BLaER1 treated with 17β-estradiol and CSF1 and Interleukin-3, amounts not matched to agents 10 nM and 100 nM (cell line): ENCODE data around the gene LHFPL2.

Experiments
- H3K27ac ChIP-seq, 11 experiments: shearing (Covaris generic); formaldehyde crosslinking; 2 replicates each; pipeline ENCODE4 v1.8.1; 2022
- H3K27me3 ChIP-seq, 11 experiments: shearing (Covaris generic); formaldehyde crosslinking; 2 replicates each; pipeline ENCODE4 v1.8.1; 2022
- H3K36me3 ChIP-seq, 11 experiments: shearing (Covaris generic); formaldehyde crosslinking; 2 replicates each; pipeline ENCODE4 v1.8.1; 2022
- H3K4me1 ChIP-seq, 10 experiments: shearing (Covaris generic); formaldehyde crosslinking; 2 replicates each; pipeline ENCODE4 v1.8.1; 2022
- H3K4me2 ChIP-seq, 11 experiments: shearing (Covaris generic); formaldehyde crosslinking; 2 replicates each; pipeline ENCODE4 v1.8.1; 2022
- H3K4me3 ChIP-seq, 10 experiments: shearing (Covaris generic); formaldehyde crosslinking; 2 replicates each; pipeline ENCODE4 v1.8.1; 2022
- H3K9ac ChIP-seq, 11 experiments: shearing (Covaris generic); formaldehyde crosslinking; 2 replicates each; pipeline ENCODE4 v1.8.1; 2022
- H3K9me3 ChIP-seq, 11 experiments: shearing (Covaris generic); formaldehyde crosslinking; replicated peaks in 1 of 11; 2 replicates each; pipeline ENCODE4 v1.8.1; 2022
- H4K20me1 ChIP-seq, 11 experiments: shearing (Covaris generic); formaldehyde crosslinking; 2 replicates each; pipeline ENCODE4 v1.8.1; 2022
- Cebpa-rat ChIP-seq, 11 experiments: shearing (Covaris generic); IDR thresholded peaks; 2 replicates each; pipeline ENCODE4 v1.8.1; 2022

Gene LHFPL2

GRCh38 chr5:78527925-78528324 is 120.6 kb downstream of the LHFPL2 start:
- Histone ChIP-seq H3K27ac (peak overlapping the region in 7 of 11 experiments; percentile 55 to 97 (median 89); a peak in 10 of 22 replicates), H3K27me3 (no peaks in the 10 kb centered on the region), H3K4me1 (peaks cover 0 to 98% (median 39%) of the 10 kb centered on the region in 10 experiments; a peak in 16 of 20 replicates), H3K9ac (peak overlapping the region in 3 of 11 experiments; percentile 77 to 82 (median 81); a peak in 7 of 22 replicates), H3K36me3 (peaks cover 0 to 28% (median 0%) of the 10 kb centered on the region in 11 experiments; a peak in 4 of 22 replicates), H3K4me2 (peak overlapping the region in 5 of 11 experiments; percentile 65 to 84 (median 82); a peak in 9 of 22 replicates), H4K20me1 (no peaks in the 10 kb centered on the region), H3K4me3 (no peak overlapping the region), H3K9me3 (no peaks in the 10 kb centered on the region)
- no peak for TF ChIP-seq Cebpa-rat (IDR thresholded peaks at IDR 0.05)

GRCh38 chr5:78527054-78527859 is 121.3 kb downstream of the LHFPL2 start:
- Histone ChIP-seq H3K36me3 (peaks cover 0 to 25% (median 0%) of the 10 kb centered on the region in 11 experiments; a peak in 4 of 22 replicates), H3K9me3 (no peaks in the 10 kb centered on the region), H3K4me2 (peak overlapping the region in 5 of 11 experiments; percentile 8 to 84 (median 82); a peak in 9 of 22 replicates), H3K27me3 (no peaks in the 10 kb centered on the region), H3K27ac (peak overlapping the region in 6 of 11 experiments; percentile 73 to 97 (median 90); a peak in 11 of 22 replicates), H3K4me1 (peaks cover 0 to 97% (median 39%) of the 10 kb centered on the region in 10 experiments; a peak in 16 of 20 replicates), H3K4me3 (no peak overlapping the region), H4K20me1 (no peaks in the 10 kb centered on the region), H3K9ac (peak overlapping the region in 4 of 11 experiments; percentile 42 to 82 (median 79); a peak in 8 of 22 replicates)
- TF ChIP-seq Cebpa-rat (IDR thresholded peaks at IDR 0.05) = no peak

GRCh38 chr5:78526049-78526525 is 122.5 kb downstream of the LHFPL2 start:
- H3K4me1 ChIP-seq = peaks cover 0 to 94% (median 37%) of the 10 kb centered on the region in 10 experiments; a peak in 16 of 20 replicates
- H3K27me3 ChIP-seq = no peaks in the 10 kb centered on the region
- no peak overlapping the region for H3K4me3 ChIP-seq
- peak overlapping the region in 3 of 11 experiments; percentile 58 to 82 (median 71); a peak in 7 of 22 replicates for H3K9ac ChIP-seq
- peak overlapping the region in 4 of 11 experiments; percentile 89 to 97 (median 92); a peak in 8 of 22 replicates for H3K27ac ChIP-seq
- no peaks in the 10 kb centered on the region for H4K20me1 ChIP-seq
- H3K36me3 ChIP-seq = peaks cover 0 to 20% (median 0%) of the 10 kb centered on the region in 11 experiments; a peak in 4 of 22 replicates
- H3K4me2 ChIP-seq = peak overlapping the region in 4 of 11 experiments; percentile 71 to 82 (median 77); a peak in 8 of 22 replicates
- no peaks in the 10 kb centered on the region for H3K9me3 ChIP-seq
- TF ChIP-seq Cebpa-rat (IDR thresholded peaks at IDR 0.05) = no peak

GRCh38 chr5:78523314-78524193 is 125.0 kb downstream of the LHFPL2 start:
- TF ChIP-seq Cebpa-rat (IDR thresholded peaks at IDR 0.05) = no peak
- Histone ChIP-seq H4K20me1 (no peaks in the 10 kb centered on the region), H3K4me2 (peak overlapping the region in 3 of 11 experiments; percentile 16 to 78 (median 56); a peak in 5 of 22 replicates), H3K4me1 (peaks cover 0 to 89% (median 14%) of the 10 kb centered on the region in 10 experiments; a peak in 13 of 20 replicates), H3K27me3 (no peaks in the 10 kb centered on the region), H3K36me3 (peaks cover 0 to 43% (median 0%) of the 10 kb centered on the region in 11 experiments; a peak in 6 of 22 replicates), H3K9ac (peak overlapping the region in 1 of 11 experiments; percentile 10; a peak in 1 of 22 replicates), H3K9me3 (no peaks in the 10 kb centered on the region), H3K4me3 (no peak overlapping the region), H3K27ac (peak overlapping the region in 3 of 11 experiments; percentile 21 to 97 (median 24); a peak in 3 of 22 replicates)

GRCh38 chr5:78522476-78523260 is 125.9 kb downstream of the LHFPL2 start:
- Histone ChIP-seq H3K27ac (no peak overlapping the region; a peak in 1 of 22 replicates), H4K20me1 (no peaks in the 10 kb centered on the region), H3K4me2 (no peak overlapping the region), H3K4me3 (no peak overlapping the region), H3K9me3 (0 out of 22 replicates have a peak, but pooled peaks cover 0 to 9% (median 0%) of the 10 kb centered on the region in 11 experiments), H3K27me3 (no peaks in the 10 kb centered on the region), H3K4me1 (peaks cover 0 to 82% (median 8%) of the 10 kb centered on the region in 10 experiments; a peak in 10 of 20 replicates), H3K9ac (no peak overlapping the region), H3K36me3 (peaks cover 0 to 49% (median 0%) of the 10 kb centered on the region in 11 experiments; a peak in 6 of 22 replicates)
- TF ChIP-seq Cebpa-rat (IDR thresholded peaks at IDR 0.05) = no peak

GRCh38 chr5:78521455-78521854 is 127.1 kb downstream of the LHFPL2 start:
- 0 out of 22 replicates have a peak, but pooled peaks cover 0 to 10% (median 0%) of the 10 kb centered on the region in 11 experiments for H3K9me3 ChIP-seq
- no peaks in the 10 kb centered on the region for H3K27me3 ChIP-seq
- no peak for TF ChIP-seq Cebpa-rat (IDR thresholded peaks at IDR 0.05)
- no peaks in the 10 kb centered on the region for H4K20me1 ChIP-seq
- peaks cover 0 to 56% (median 0%) of the 10 kb centered on the region in 11 experiments; a peak in 6 of 22 replicates for H3K36me3 ChIP-seq
- peaks cover 0 to 72% (median 2%) of the 10 kb centered on the region in 10 experiments; a peak in 9 of 20 replicates for H3K4me1 ChIP-seq
- H3K4me2 ChIP-seq = peak overlapping the region in 2 of 11 experiments; percentile 11 to 12; a peak in 1 of 22 replicates
- H3K9ac ChIP-seq = no peak overlapping the region
- H3K4me3 ChIP-seq = no peak overlapping the region
- no peak overlapping the region for H3K27ac ChIP-seq

GRCh38 chr5:78519198-78519941 is 129.2 kb downstream of the LHFPL2 start:
- Histone ChIP-seq H3K4me3 (no peak overlapping the region), H3K4me1 (peaks cover 0 to 55% (median 2%) of the 10 kb centered on the region in 10 experiments; a peak in 9 of 20 replicates), H3K27me3 (no peaks in the 10 kb centered on the region), H3K27ac (no peak overlapping the region; a peak in 1 of 22 replicates), H3K9ac (no peak overlapping the region; a peak in 1 of 22 replicates), H3K4me2 (peak overlapping the region in 9 of 11 experiments; percentile 1 to 61 (median 12); a peak in 10 of 22 replicates), H3K36me3 (peaks cover 0 to 71% (median 0%) of the 10 kb centered on the region in 11 experiments; a peak in 6 of 22 replicates), H4K20me1 (no peaks in the 10 kb centered on the region), H3K9me3 (peaks cover 0 to 26% (median under 1%) of the 10 kb centered on the region in 11 experiments; a peak in 10 of 22 replicates)
- no peak for TF ChIP-seq Cebpa-rat (IDR thresholded peaks at IDR 0.05)
